Neuron (in vitro differentiated cells): ENCODE data around the gene GRAMD1B.

ENCODE experiments used
- H2AFZ ChIP-seq: one replicate; pipeline ENCODE4 v1.6.1; 2013; ENCODE audit warnings: low read depth, mild to moderate bottlenecking, inconsistent platforms, low read length, moderate library complexity
- H3K27me3 ChIP-seq: one replicate; pipeline ENCODE4 v1.6.1; 2013; ENCODE audit warnings: low read length; ENCODE audit not compliant: insufficient read depth
- H3K36me3 ChIP-seq: one replicate; pipeline ENCODE4 v1.6.1; 2013; ENCODE audit warnings: low read length; ENCODE audit not compliant: insufficient read depth
- H3K4me1 ChIP-seq: one replicate; pipeline ENCODE4 v1.6.1; 2013; ENCODE audit warnings: low read length; ENCODE audit not compliant: insufficient read depth
- H3K4me3 ChIP-seq: 2 replicates; pipeline ENCODE4 v1.5.1; 2013; ENCODE audit warnings: mild to moderate bottlenecking, low read length, moderate library complexity
- H3K9me3 ChIP-seq: one replicate; pipeline ENCODE4 v1.6.1; 2013; ENCODE audit warnings: low read length

GRAMD1B gene

GRCh38 chr11:123584737-123585136 lies 154.7 kb downstream of the GRAMD1B start:
- H3K4me3 ChIP-seq, result no peak overlapping the region
- no peaks in the 10 kb centered on the region for H3K27me3 ChIP-seq
- H3K4me1 ChIP-seq, result peaks cover 3% of the 10 kb centered on the region
- H3K36me3 ChIP-seq, result no peaks in the 10 kb centered on the region
- H2AFZ ChIP-seq, result no peak overlapping the region
- H3K9me3 ChIP-seq, result no peaks in the 10 kb centered on the region

GRCh38 chr11:123585206-123585605 lies 155.1 kb downstream of the GRAMD1B start:
- no peaks in the 10 kb centered on the region for H3K27me3 ChIP-seq
- H3K9me3 ChIP-seq, result no peaks in the 10 kb centered on the region
- H3K4me1 ChIP-seq, result peaks cover 3% of the 10 kb centered on the region
- no peak overlapping the region for H2AFZ ChIP-seq
- H3K4me3 ChIP-seq, result no peak overlapping the region
- no peaks in the 10 kb centered on the region for H3K36me3 ChIP-seq

GRCh38 chr11:123585706-123586105 lies 155.6 kb downstream of the GRAMD1B start:
- H3K27me3 ChIP-seq, result no peaks in the 10 kb centered on the region
- H3K9me3 ChIP-seq, result no peaks in the 10 kb centered on the region
- no peak overlapping the region for H3K4me3 ChIP-seq
- H3K4me1 ChIP-seq, result peaks cover 3% of the 10 kb centered on the region
- no peaks in the 10 kb centered on the region for H3K36me3 ChIP-seq
- H2AFZ ChIP-seq, result no peak overlapping the region

- H3K36me3 ChIP-seq, result no peaks in the 10 kb centered on the region
- H3K9me3 ChIP-seq, result no peaks in the 10 kb centered on the region
- H3K4me3 ChIP-seq, result no peak overlapping the region
- H2AFZ ChIP-seq, result no peak overlapping the region
- H3K4me1 ChIP-seq, result peaks cover 3% of the 10 kb centered on the region
- H3K27me3 ChIP-seq, result no peaks in the 10 kb centered on the region
Observed at GRCh38 chr11:123586568-123586967, 156.5 kb downstream of the GRAMD1B start.

GRCh38 chr11:123587044-123587443 lies 157.0 kb downstream of the GRAMD1B start:
- Histone ChIP-seq H3K4me3 (no peak overlapping the region), H2AFZ (no peak overlapping the region), H3K4me1 (peaks cover 3% of the 10 kb centered on the region)

GRCh38 chr11:123587559-123587958 lies 157.5 kb downstream of the GRAMD1B start:
- no peak overlapping the region for H3K4me3 ChIP-seq
- no peak overlapping the region for H2AFZ ChIP-seq
- no peaks in the 10 kb centered on the region for H3K36me3 ChIP-seq
- no peaks in the 10 kb centered on the region for H3K9me3 ChIP-seq
- peaks cover 3% of the 10 kb centered on the region for H3K4me1 ChIP-seq
- no peaks in the 10 kb centered on the region for H3K27me3 ChIP-seq

More at GRCh38 chr11:123587044-123587443, 157.0 kb downstream of the GRAMD1B start:
- Histone ChIP-seq H3K9me3 (no peaks in the 10 kb centered on the region), H3K27me3 (no peaks in the 10 kb centered on the region), H3K36me3 (no peaks in the 10 kb centered on the region)

GRCh38 chr11:123588117-123588863 lies 158.2 kb downstream of the GRAMD1B start:
- H3K27me3 ChIP-seq, result no peaks in the 10 kb centered on the region
- no peaks in the 10 kb centered on the region for H3K9me3 ChIP-seq
- H3K36me3 ChIP-seq, result no peaks in the 10 kb centered on the region
- no peak overlapping the region for H2AFZ ChIP-seq
- H3K4me1 ChIP-seq, result peaks cover 3% of the 10 kb centered on the region
- H3K4me3 ChIP-seq, result no peak overlapping the region

GRCh38 chr11:123588864-123589262 lies 158.8 kb downstream of the GRAMD1B start:
- Histone ChIP-seq H3K4me1 (peaks cover 3% of the 10 kb centered on the region), H3K4me3 (no peak overlapping the region), H3K27me3 (no peaks in the 10 kb centered on the region), H2AFZ (no peak overlapping the region), H3K9me3 (no peaks in the 10 kb centered on the region), H3K36me3 (no peaks in the 10 kb centered on the region)

- H3K4me3 ChIP-seq, result no peak overlapping the region
Observed at GRCh38 chr11:123590296-123590912, 160.3 kb downstream of the GRAMD1B start.

GRCh38 chr11:123593570-123593969 lies 163.5 kb downstream of the GRAMD1B start:
- Histone ChIP-seq H3K27me3 (no peaks in the 10 kb centered on the region), H3K9me3 (no peaks in the 10 kb centered on the region), H3K36me3 (no peaks in the 10 kb centered on the region), H2AFZ (no peak overlapping the region), H3K4me1 (no peaks in the 10 kb centered on the region), H3K4me3 (no peak overlapping the region)

More at GRCh38 chr11:123590296-123590912, 160.3 kb downstream of the GRAMD1B start:
- Histone ChIP-seq H3K4me1 (peaks cover 3% of the 10 kb centered on the region), H2AFZ (no peak overlapping the region), H3K36me3 (no peaks in the 10 kb centered on the region), H3K9me3 (no peaks in the 10 kb centered on the region), H3K27me3 (no peaks in the 10 kb centered on the region)

- Histone ChIP-seq H3K4me1 (no peaks in the 10 kb centered on the region), H3K4me3 (no peak overlapping the region), H3K9me3 (no peaks in the 10 kb centered on the region), H3K27me3 (no peaks in the 10 kb centered on the region), H2AFZ (no peak overlapping the region), H3K36me3 (no peaks in the 10 kb centered on the region)
Observed at GRCh38 chr11:123594188-123594901, 164.3 kb downstream of the GRAMD1B start.

- Histone ChIP-seq H3K9me3 (no peaks in the 10 kb centered on the region), H3K36me3 (no peaks in the 10 kb centered on the region)
Observed at GRCh38 chr11:123594921-123595320, 164.9 kb downstream of the GRAMD1B start.

GRCh38 chr11:123597859-123598258 lies 167.8 kb downstream of the GRAMD1B start:
- Histone ChIP-seq H2AFZ (no peak overlapping the region), H3K9me3 (no peaks in the 10 kb centered on the region), H3K4me3 (no peak overlapping the region), H3K4me1 (no peaks in the 10 kb centered on the region), H3K27me3 (no peaks in the 10 kb centered on the region), H3K36me3 (no peaks in the 10 kb centered on the region)

More at GRCh38 chr11:123594921-123595320, 164.9 kb downstream of the GRAMD1B start:
- Histone ChIP-seq H3K4me1 (no peaks in the 10 kb centered on the region), H3K27me3 (no peaks in the 10 kb centered on the region), H2AFZ (no peak overlapping the region), H3K4me3 (no peak overlapping the region)
